NT2/D1 (cell line): Measurements from ENCODE around the gene DYRK1A.

Source experiments
- DNase-seq: peaks from one replicate; pipeline ENCODE4 v3.0.0-alpha.2; 2011; ENCODE audit warnings: low read depth, low spot score
- H3K27me3 ChIP-seq: 2 replicates; pipeline ENCODE4 v1.6.0; 2011; ENCODE audit warnings: mild to moderate bottlenecking; ENCODE audit not compliant: insufficient read length, insufficient read depth
- H3K36me3 ChIP-seq: 2 replicates; pipeline ENCODE4 v1.6.1; 2011; ENCODE audit warnings: mild to moderate bottlenecking, low read length, mixed read lengths; ENCODE audit not compliant: insufficient read depth, insufficient read length
- H3K4me1 ChIP-seq: 2 replicates; pipeline ENCODE4 v1.5.1; 2011; ENCODE audit not compliant: insufficient read depth, insufficient read length
- H3K4me3 ChIP-seq: 2 replicates; pipeline ENCODE4 v1.5.1; 2011; ENCODE audit warnings: low read depth; ENCODE audit not compliant: insufficient read length
- H3K9ac ChIP-seq: 2 replicates; pipeline ENCODE4 v1.6.0; 2011; ENCODE audit warnings: low read depth; ENCODE audit not compliant: insufficient read length
- H3K9me3 ChIP-seq: 2 replicates; pipeline ENCODE4 v1.5.1; 2011; ENCODE audit warnings: mild to moderate bottlenecking, low read length; ENCODE audit not compliant: insufficient read depth
- SUZ12 ChIP-seq: IDR thresholded peaks from 2 replicates; pipeline ENCODE4 v1.6.1; 2011; ENCODE audit not compliant: insufficient read length, insufficient read depth; ENCODE audit errors: extremely low read depth
- YY1 ChIP-seq: IDR thresholded peaks from 2 replicates; pipeline ENCODE4 v1.6.1; 2011; ENCODE audit not compliant: insufficient read length, insufficient read depth
- ZNF274 ChIP-seq: IDR thresholded peaks from 2 replicates; pipeline ENCODE4 v1.6.1; 2011; ENCODE audit warnings: mild to moderate bottlenecking, low read depth, low read length

The DYRK1A gene

GRCh38 chr21:37364722-37365121 is 1.9 kb upstream of the DYRK1A start:
- Histone ChIP-seq H3K4me1 (no peaks in the 10 kb centered on the region), H3K9ac (no peak overlapping the region), H3K27me3 (no peaks in the 10 kb centered on the region), H3K36me3 (peaks cover 5% of the 10 kb centered on the region), H3K9me3 (no peaks in the 10 kb centered on the region), H3K4me3 (no peak overlapping the region)
- no peak for DNase-seq
- no peak for TF ChIP-seq SUZ12

GRCh38 chr21:37365517-37366481 is 774 bp upstream of the DYRK1A start:
- Histone ChIP-seq H3K9ac (peak overlapping the region; percentile 99), H3K27me3 (no peaks in the 10 kb centered on the region), H3K36me3 (peaks cover 5% of the 10 kb centered on the region), H3K4me1 (peaks cover 4% of the 10 kb centered on the region), H3K4me3 (peak overlapping the region; percentile 89), H3K9me3 (no peaks in the 10 kb centered on the region)
- DNase-seq, result peak; percentile 63
- TF ChIP-seq YY1, result no peak
- no peak for TF ChIP-seq ZNF274
- no peak for TF ChIP-seq SUZ12

- Histone ChIP-seq H3K4me1 (peaks cover 4% of the 10 kb centered on the region), H3K9me3 (no peaks in the 10 kb centered on the region), H3K36me3 (peaks cover 5% of the 10 kb centered on the region), H3K9ac (peak overlapping the region; percentile 100), H3K27me3 (no peaks in the 10 kb centered on the region), H3K4me3 (peak overlapping the region; percentile 94)
- TF ChIP-seq SUZ12 (no peak), ZNF274 (no peak), YY1 (no peak)
- no peak for DNase-seq
These were observed 746 bp downstream of the DYRK1A start for GRCh38 chr21:37367336-37367702.

- H3K4me1 ChIP-seq, result peaks cover 4% of the 10 kb centered on the region
- peak overlapping the region; percentile 94 for H3K4me3 ChIP-seq
- peaks cover 5% of the 10 kb centered on the region for H3K36me3 ChIP-seq
- H3K9me3 ChIP-seq, result no peaks in the 10 kb centered on the region
- no peak for TF ChIP-seq YY1
- TF ChIP-seq SUZ12, result no peak
- TF ChIP-seq ZNF274, result no peak
- H3K27me3 ChIP-seq, result no peaks in the 10 kb centered on the region
- no peak for DNase-seq
- H3K9ac ChIP-seq, result peak overlapping the region; percentile 100
These were observed 1.3 kb downstream of the DYRK1A start for GRCh38 chr21:37367703-37368540.

- Histone ChIP-seq H3K9ac (peak overlapping the region; percentile 100), H3K27me3 (no peaks in the 10 kb centered on the region), H3K36me3 (peaks cover 5% of the 10 kb centered on the region), H3K9me3 (no peaks in the 10 kb centered on the region), H3K4me3 (peak overlapping the region; percentile 94), H3K4me1 (peaks cover 4% of the 10 kb centered on the region)
- DNase-seq, result no peak
- no peak for TF ChIP-seq ZNF274
- TF ChIP-seq YY1, result no peak
- TF ChIP-seq SUZ12, result no peak
These were observed 2.1 kb downstream of the DYRK1A start for GRCh38 chr21:37368541-37369279.

GRCh38 chr21:37369307-37369854 is 2.8 kb downstream of the DYRK1A start:
- H3K9me3 ChIP-seq, result no peaks in the 10 kb centered on the region
- TF ChIP-seq SUZ12 (no peak), YY1 (no peak), ZNF274 (no peak)
- DNase-seq, result no peak
- peaks cover 4% of the 10 kb centered on the region for H3K4me1 ChIP-seq
- H3K4me3 ChIP-seq, result peak overlapping the region; percentile 94
- H3K27me3 ChIP-seq, result no peaks in the 10 kb centered on the region
- peak overlapping the region; percentile 37 for H3K9ac ChIP-seq
- peaks cover 5% of the 10 kb centered on the region for H3K36me3 ChIP-seq
